K562 (cell line): ENCODE results near the gene ZNF407. TPM values are rescaled to one million over a fixed set of nuclear protein-coding genes. Genes with fewer than 3 reads are reported as not detected.

Experiments used
- ATAC-seq: fragments of 200-7000 bp; cut with Tn5 transposase; 3 replicates; pipeline ENCODE4 v1.9.1; 2020; ENCODE audit warnings: moderate library complexity
- BruUV-seq: library from RNA; stranded (reverse); fragments of 400-500 nt; replicated peaks from 2 replicates; lab custom pipeline; 2021; lab: Mats Ljungman, UMichigan
- CTCF ChIA-PET: fragments of 300-600 bp; formaldehyde crosslinking; extraction: SDS; loops from one replicate; lab custom pipeline; 2021; ENCODE audit warnings: low intra/inter-chr PET ratio; lab: Yijun Ruan, JAX
- POLR2A ChIA-PET: fragments of 300-600, 350-650 bp; sonication (Branson Sonifier 250); formaldehyde crosslinking; extraction: SDS; loops from one replicate; lab custom pipeline; 2021; ENCODE audit warnings: antibody characterized with exemption, inconsistent platforms; lab: Yijun Ruan, JAX
- DNase-seq, 4 experiments: peaks; one replicate each; pipeline versions ENCODE4 v3.0.0 to v3.0.0-alpha.2; 2011 to 2018; ENCODE audit warnings: low spot score in 3 of 4, mixed read lengths in 3 of 4; ENCODE audit errors: extremely low read depth in 1 of 4
- FAIRE-seq: peaks from 2 replicates; lab custom pipeline; 2011; peaks lifted over from hg19 to GRCh38; lab: Jason Lieb, UNC
- H2AFZ ChIP-seq: 2 replicates; pipeline ENCODE4 v1.6.0; 2011; ENCODE audit warnings: low read depth, low read length, control low read depth, inconsistent platforms
- H3K27ac ChIP-seq: fragments of 200-600 bp; 3 replicates; pipeline ENCODE4 v1.8.0; 2011; ENCODE audit warnings: low read depth, mild to moderate bottlenecking, control low read depth, inconsistent platforms, low read length, moderate library complexity, mixed read lengths; ENCODE audit errors: extremely low read depth
- H3K27me3 ChIP-seq, 2 experiments: fragments of 300-600 bp in 1 of 2; 2 replicates in 1 of 2; 3 replicates in 1 of 2; pipeline versions ENCODE4 v1.6.0 to v1.8.0; 2011; ENCODE audit warnings: inconsistent platforms in 2 of 2, low read length in 2 of 2, mild to moderate bottlenecking in 1 of 2, mixed read lengths in 1 of 2, moderate library complexity in 1 of 2; ENCODE audit not compliant: control insufficient read depth in 2 of 2, insufficient read depth in 2 of 2
- H3K36me3 ChIP-seq: fragments of 300-600 bp; 3 replicates; pipeline ENCODE4 v1.8.0; 2011; ENCODE audit warnings: mild to moderate bottlenecking, low read length, inconsistent platforms; ENCODE audit not compliant: control insufficient read depth, insufficient read depth
- H3K4me1 ChIP-seq, 2 experiments: fragments of 200-600 bp in 1 of 2; replicated peaks in 1 of 2; 2 replicates in 1 of 2; 3 replicates in 1 of 2; pipeline versions ENCODE4 v1.5.1 to v1.8.0; 2011; ENCODE audit warnings: inconsistent platforms in 2 of 2, low read length in 2 of 2, mild to moderate bottlenecking in 1 of 2, mixed read lengths in 1 of 2, moderate library complexity in 1 of 2; ENCODE audit not compliant: control insufficient read depth in 2 of 2, insufficient read depth in 2 of 2
- H3K4me2 ChIP-seq: 2 replicates; pipeline ENCODE4 v1.6.1; 2011; ENCODE audit warnings: low read length, control low read depth, inconsistent platforms, mixed read lengths; ENCODE audit not compliant: insufficient read depth
- H3K4me3 ChIP-seq: fragments of 200-600 bp; sonication (generic), shearing (Covaris generic); 2 replicates; pipeline ENCODE4 v1.5.1; 2016; ENCODE audit warnings: control low read depth, inconsistent platforms
- H3K79me2 ChIP-seq: fragments of 200-600 bp; 3 replicates; pipeline ENCODE4 v1.8.0; 2011; ENCODE audit warnings: low read length, inconsistent platforms; ENCODE audit not compliant: control insufficient read depth, insufficient read depth
- H3K9ac ChIP-seq, 2 experiments: 2 replicates each; pipeline versions ENCODE4 v1.6.0 to v1.6.1; 2011; ENCODE audit warnings: low read depth in 2 of 2, low read length in 2 of 2, control low read depth in 1 of 2, inconsistent platforms in 1 of 2, mild to moderate bottlenecking in 1 of 2, mixed read lengths in 1 of 2; ENCODE audit not compliant: insufficient read depth in 1 of 2
- H3K9me1 ChIP-seq: one replicate; pipeline ENCODE4 v1.6.0; 2011; ENCODE audit warnings: inconsistent platforms, mild to moderate bottlenecking, low read length, moderate library complexity; ENCODE audit not compliant: control insufficient read depth, insufficient read depth
- H3K9me3 ChIP-seq: replicated peaks from 2 replicates; pipeline ENCODE4 v1.5.1; 2011; ENCODE audit warnings: low read depth, low read length, inconsistent platforms; ENCODE audit not compliant: control insufficient read depth, insufficient read depth
- H4K20me1 ChIP-seq: replicated peaks from 2 replicates; pipeline ENCODE4 v1.6.1; 2011; ENCODE audit warnings: low read length, inconsistent platforms, mixed read lengths; ENCODE audit not compliant: control insufficient read depth, insufficient read depth
- AFF1 ChIP-seq, 2 experiments: fragments of 450-650 bp; IDR thresholded peaks; 2 replicates each; pipeline ENCODE4 v1.6.1; 2018; ENCODE audit warnings: mild to moderate bottlenecking in 2 of 2, low read depth in 1 of 2; ENCODE audit not compliant: partially characterized antibody in 2 of 2
- ESRRB ChIP-seq: fragments of 250-450 bp; sonication (Bioruptor Pico); IDR thresholded peaks from 2 replicates; pipeline ENCODE4 v1.5.0; 2020; ENCODE audit warnings: mild to moderate bottlenecking, moderate library complexity, borderline replicate concordance
- FOXJ3 ChIP-seq: sonication (generic); formaldehyde crosslinking; IDR thresholded peaks from 2 replicates; pipeline ENCODE4 v1.4.0; 2020; ENCODE audit warnings: mild to moderate bottlenecking, missing genetic modification reagents
- SIN3A ChIP-seq, 2 experiments: fragments of 150-350 bp in 1 of 2; IDR thresholded peaks; 2 replicates each; pipeline ENCODE4 v1.6.1; 2011 to 2016; ENCODE audit warnings: borderline replicate concordance in 2 of 2, low read depth in 2 of 2, low read length in 2 of 2, mild to moderate bottlenecking in 2 of 2, moderate library complexity in 2 of 2; ENCODE audit not compliant: control insufficient read depth in 1 of 2
- TBP ChIP-seq: optimal IDR thresholded peaks from 2 replicates; pipeline ENCODE3; 2011; ENCODE audit warnings: low read depth, low read length, improper control_type of control experiment
- TRIM24 ChIP-seq, 2 experiments: fragments of 450-650 bp; IDR thresholded peaks; 2 replicates each; pipeline ENCODE4 v1.6.1; 2016
- TRIM25 ChIP-seq: fragments of 450-650 bp; IDR thresholded peaks from 2 replicates; pipeline ENCODE4 v1.7.0; 2016; ENCODE audit warnings: borderline replicate concordance
- UBTF ChIP-seq, 2 experiments: IDR thresholded peaks; 2 replicates each; pipeline ENCODE4 v1.6.1; 2012; ENCODE audit warnings: improper control_type of control experiment in 2 of 2, low read depth in 2 of 2, low read length in 2 of 2, borderline replicate concordance in 1 of 2
- ZFP30 ChIP-seq: fragments of 250-450 bp; sonication (Bioruptor Pico); IDR thresholded peaks from 2 replicates; pipeline ENCODE4 v1.8.0; 2022; ENCODE audit warnings: moderate library complexity, mild to moderate bottlenecking, inconsistent platforms, borderline replicate concordance
- ZFX ChIP-seq: sonication (generic); formaldehyde crosslinking; IDR thresholded peaks from 2 replicates; pipeline ENCODE4 v1.8.0; 2022; ENCODE audit warnings: mild to moderate bottlenecking, missing genetic modification reagents, moderate library complexity
- ZNF212 ChIP-seq: fragments of 450-650 bp; formaldehyde crosslinking; IDR thresholded peaks from 2 replicates; pipeline ENCODE4 v1.4.0; 2020; ENCODE audit warnings: mild to moderate bottlenecking
- ZNF253 ChIP-seq: fragments of 250-450 bp; sonication (Bioruptor Pico); conservative IDR thresholded peaks from 2 replicates; pipeline ENCODE4 v1.6.1; 2021; ENCODE audit warnings: mild to moderate bottlenecking
- ZNF3 ChIP-seq: fragments of 250-450 bp; sonication (Bioruptor Pico); IDR thresholded peaks from 2 replicates; pipeline ENCODE4 v1.5.0; 2021; ENCODE audit warnings: mild to moderate bottlenecking, moderate library complexity
- ZNF324 ChIP-seq: fragments of 250-450 bp; sonication (Bioruptor Pico); IDR thresholded peaks from 2 replicates; pipeline ENCODE4 v1.4.0; 2020; ENCODE audit warnings: mild to moderate bottlenecking
- WGBS: fragments of 100-300 bp; shearing (Covaris generic); methylation state at CpG from one replicate; pipeline ENCODE4 v1.1.6; 2016; ENCODE audit warnings: low coverage, mixed read lengths; ENCODE audit not compliant: insufficient coverage; ENCODE audit errors: missing lambda C conversion rate; 5-methylcytosine and 5-hydroxymethylcytosine counted together
- in situ Hi-C: fragments of 300-500 bp; cut with MboI; formaldehyde crosslinking; loops from 4 replicates; pipeline ENCODE4 v1.15.0; 2018; ENCODE audit warnings: inconsistent platforms, mixed read lengths
- intact Hi-C: fragments of 100-400 bp; cut with micrococcal nuclease; formaldehyde crosslinking; loops from 2 replicates; pipeline ENCODE4 v1.14.2; 2022
- polyA plus RNA-seq, 8 experiments: library from polyadenylated mRNA; depleted of rRNA in 4 of 8; stranded (reverse) in 5 of 8; unstranded in 3 of 8; fragments of >200 nt; fragmentation: Nextera tagmentation in 2 of 8; fragmentation: Illumina TruSeq in 1 of 8; extraction: Ambion mirVana in 2 of 8; extraction: Trizol in 1 of 8; gene quantifications; 2 replicates each; pipeline versions ENCODE4 v1.2.1 to v1.2.3, GENCODE V29; 2011 to 2014; ENCODE audit warnings: inconsistent platforms in 1 of 8, missing spikeins in 1 of 8
- total RNA-seq, 7 experiments: library from RNA; depleted of rRNA in 6 of 7; stranded (reverse); fragments of >200 nt in 6 of 7; fragmentation: Illumina TruSeq in 2 of 7; extraction: Trizol in 2 of 7; gene quantifications; 2 replicates each; pipeline versions ENCODE4 v1.2.1 to v1.2.3, GENCODE V29; 2011 to 2021; ENCODE audit warnings: low replicate concordance in 1 of 7

Gene ZNF407
- total and polyA plus RNA-seq, 9 of the 15 experiments (the other 6 are each of a cell fraction or from before 2014, with no cell fraction given), result 0.21 to 5.4 (median 2.3) TPM

- BruUV-seq, result no TSS peak
- 54% methylated on average over 2 of the region's 2 CpGs for WGBS
- H3K9me1 ChIP-seq, result no peaks in the 10 kb centered on the region
- in situ Hi-C loops, result no loop called here
- H3K9ac ChIP-seq, result no peak overlapping the region
- no peak overlapping the region for H2AFZ ChIP-seq
- no peak for TF ChIP-seq TRIM24 (IDR thresholded peaks at IDR 0.05)
- no peak for TF ChIP-seq ZNF324
- TF ChIP-seq TRIM25, result no peak
- TF ChIP-seq FOXJ3 (CRISPR knock-in tag), result no peak
- TF ChIP-seq ZNF212, result no peak
- TF ChIP-seq ZFP30 (CRISPR knock-in tag), result no peak
- TF ChIP-seq ZNF253 (CRISPR knock-in tag), result no peak
- TF ChIP-seq ZNF3 (CRISPR knock-in tag), result no peak
- no peak for TF ChIP-seq SIN3A (IDR thresholded peaks at IDR 0.05; ENCODE audit: borderline replicate concordance in 2 of 2, control insufficient read depth in 1 of 2, low read depth in 2 of 2, low read length in 2 of 2)
- TF ChIP-seq AFF1 (IDR thresholded peaks at IDR 0.05; ENCODE audit: low read depth in 1 of 2, partially characterized antibody in 2 of 2), result no peak
- no peak for TF ChIP-seq ESRRB
- TF ChIP-seq ZFX (CRISPR knock-in tag), result no peak
- no peak for TF ChIP-seq UBTF (IDR thresholded peaks at IDR 0.05; ENCODE audit: borderline replicate concordance in 1 of 2, low read depth in 2 of 2, low read length in 2 of 2)
- TF ChIP-seq TBP, result no peak
- TF ChIP-seq, all 486 proteins: peak for 0
- Histone ChIP-seq H3K36me3 (peaks cover 10% of the 10 kb centered on the region; the same call in 1 of the 3 replicates), H3K4me2 (no peak overlapping the region), H3K9me3 (no peaks in the 10 kb centered on the region), H3K27me3 (no peaks in the 10 kb centered on the region), H3K27ac (no peak overlapping the region), H4K20me1 (no peaks in the 10 kb centered on the region), H3K4me3 (no peak overlapping the region), H3K79me2 (peaks cover 4% of the 10 kb centered on the region; the same call in 1 of the 3 replicates), H3K4me1 (no peaks in the 10 kb centered on the region)
- POLR2A ChIA-PET, result no interaction called here
- ATAC-seq, result no peak
- no peak for DNase-seq
- intact Hi-C loops, result no loop called here
- CTCF ChIA-PET, result interaction anchor here (0.7 kb wide), 1 partner anchor 532 kb away, joined by 3 read pairs; no protein-coding TSS in a partner anchor
- FAIRE-seq, result no peak
Observed at GRCh38 chr18:74631212-74631611, 33.5 kb downstream of the ZNF407 start.
